ENCODE results near the gene PRDM16. TPM values are rescaled to one million over a fixed set of nuclear protein-coding genes. Genes with fewer than 3 reads are reported as not detected.

The PRDM16 gene
- polyA plus RNA-seq, 1 of the 3 experiments (the other 2 are of a cell fraction): not detected

GRCh38 chr1:3387401-3387800 is 318.4 kb downstream of the PRDM16 start:
- Histone ChIP-seq H3K4me1 (ENCODE audit: control insufficient read depth in 1 of 2, insufficient read depth in 2 of 2, low read depth in 1 of 2, low read length in 1 of 2) (no peaks in the 10 kb centered on the region), H4K20me1 (ENCODE audit: insufficient read depth) (no peaks in the 10 kb centered on the region), H3K27me3 (ENCODE audit: insufficient read depth) (peaks cover 49% of the 10 kb centered on the region), H3K4me3 (ENCODE audit: low read depth in 2 of 2, low read length in 1 of 2) (no peak overlapping the region), H3K9me2 (no peaks in the 10 kb centered on the region), H2AFZ (ENCODE audit: low read depth) (no peak overlapping the region), H3K9ac (no peak overlapping the region), H3K4me2 (no peak overlapping the region), H3K27ac (ENCODE audit: low read depth in 2 of 2, low read length in 1 of 2) (no peak overlapping the region), H3K79me2 (ENCODE audit: insufficient read depth) (no peaks in the 10 kb centered on the region), H3K36me3 (replicated peaks in 1 of 2; ENCODE audit: control insufficient read depth in 1 of 2, insufficient read depth in 2 of 2, low read length in 1 of 2) (no peaks in the 10 kb centered on the region), H3K9me3 (no peaks in the 10 kb centered on the region), H3F3A (replicated peaks; ENCODE audit: insufficient read depth) (no peaks in the 10 kb centered on the region)
- ChIA-PET CTCF (no interaction called here), POLR2A (no interaction called here)
- TF ChIP-seq MEF2A (IDR thresholded peaks at IDR 0.05; ENCODE audit: borderline replicate concordance, low read depth) (no peak), FOSL2 (IDR thresholded peaks at IDR 0.05; ENCODE audit: borderline replicate concordance, low read depth) (no peak), SIN3A (IDR thresholded peaks at IDR 0.05; ENCODE audit: borderline replicate concordance, low read depth, low read length) (no peak), PBX3 (IDR thresholded peaks at IDR 0.05) (no peak), RCOR1 (IDR thresholded peaks at IDR 0.05; ENCODE audit: low read length) (no peak), GABPA (IDR thresholded peaks at IDR 0.05; ENCODE audit: low read depth) (no peak), YY1 (IDR thresholded peaks at IDR 0.05; ENCODE audit: low read depth) (no peak), IRF3 (IDR thresholded peaks at IDR 0.05; ENCODE audit: low read depth, low read length) (no peak), EZH2phosphoT487 (IDR thresholded peaks at IDR 0.05; ENCODE audit: borderline replicate concordance, low read depth) (no peak), RFX5 (IDR thresholded peaks at IDR 0.05; ENCODE audit: low read length) (no peak)
- WGBS (ENCODE audit: low lambda C conversion rate): 11% methylated on average over 10 of the region's 17 CpGs
- DNase-seq: no peak

GRCh38 chr1:3389093-3389833 is 320.3 kb downstream of the PRDM16 start:
- Histone ChIP-seq H3K4me2 (no peak overlapping the region), H3K4me3 (ENCODE audit: low read depth in 2 of 2, low read length in 1 of 2) (no peak overlapping the region), H3K9me2 (no peaks in the 10 kb centered on the region), H2AFZ (ENCODE audit: low read depth) (no peak overlapping the region), H3F3A (replicated peaks; ENCODE audit: insufficient read depth) (no peaks in the 10 kb centered on the region), H4K20me1 (ENCODE audit: insufficient read depth) (no peaks in the 10 kb centered on the region), H3K9ac (no peak overlapping the region), H3K9me3 (no peaks in the 10 kb centered on the region), H3K79me2 (ENCODE audit: insufficient read depth) (no peaks in the 10 kb centered on the region), H3K27me3 (ENCODE audit: insufficient read depth) (peaks cover 68% of the 10 kb centered on the region), H3K27ac (ENCODE audit: low read depth in 2 of 2, low read length in 1 of 2) (no peak overlapping the region), H3K36me3 (replicated peaks in 1 of 2; ENCODE audit: control insufficient read depth in 1 of 2, insufficient read depth in 2 of 2, low read length in 1 of 2) (no peaks in the 10 kb centered on the region), H3K4me1 (ENCODE audit: control insufficient read depth in 1 of 2, insufficient read depth in 2 of 2, low read depth in 1 of 2, low read length in 1 of 2) (no peaks in the 10 kb centered on the region; a peak in 1 of 4 replicates)
- ChIA-PET CTCF (interaction anchor here (0.7 to 1.2 kb wide), 2 partner anchors 20 to 102 kb away, joined by 3 read pairs; no protein-coding TSS in a partner anchor), POLR2A (no interaction called here)
- WGBS (ENCODE audit: low lambda C conversion rate): 10% methylated on average over 4 of the region's 23 CpGs
- TF ChIP-seq NRF1 (IDR thresholded peaks at IDR 0.05; ENCODE audit: low read depth, low read length) (no peak), PBX3 (IDR thresholded peaks at IDR 0.05) (no peak), ZBTB33 (IDR thresholded peaks at IDR 0.05; ENCODE audit: borderline replicate concordance, low read depth) (no peak), YY1 (IDR thresholded peaks at IDR 0.05; ENCODE audit: low read depth) (no peak)
- no peak for DNase-seq

Measured in SK-N-SH (cell line).